B cell (primary cell): Measurements from ENCODE around the gene MYO5C. TPM values are rescaled to one million over a fixed set of nuclear protein-coding genes. Genes with fewer than 3 reads are reported as not detected.

Experiments used
- ATAC-seq: fragments of 200-7000 bp; cut with Tn5 transposase; one replicate; pipeline ENCODE4 v1.10.0; 2021; ENCODE audit warnings: low read depth, mild to moderate bottlenecking, moderate number of reproducible peaks, moderate library complexity
- CTCF ChIA-PET: fragments of 350-600 bp; sonication (Branson Sonifier 250); formaldehyde crosslinking; loops from one replicate; lab custom pipeline; 2021; ENCODE audit warnings: antibody characterized with exemption, inconsistent platforms; lab: Charles Lee
- POLR2A ChIA-PET: fragments of 350-600 bp; sonication (Branson Sonifier 250); formaldehyde crosslinking; loops from one replicate; lab custom pipeline; 2021; ENCODE audit warnings: antibody characterized with exemption; lab: Charles Lee
- DNase-seq: peaks from one replicate; pipeline ENCODE4 v3.0.0; 2013
- H2AFZ ChIP-seq: 2 replicates; pipeline ENCODE4 v1.6.1; 2012; ENCODE audit warnings: mild to moderate bottlenecking, low read depth, low read length; ENCODE audit not compliant: insufficient read depth, poor library complexity, severe bottlenecking
- H3K27ac ChIP-seq, 2 donors: 1 replicate in 1 of 2; 2 replicates in 1 of 2; pipeline ENCODE4 v1.5.1; 2012 to 2013; ENCODE audit warnings: low read length in 2 of 2, mild to moderate bottlenecking in 2 of 2, moderate library complexity in 1 of 2
- H3K27me3 ChIP-seq, 4 experiments: fragments of 200-600 bp in 1 of 4; sonication (generic) in 1 of 4; replicated peaks in 1 of 4; 1 replicate in 2 of 4; 2 replicates in 2 of 4; pipeline versions ENCODE4 v1.6.1 to v1.7.0; 2013 to 2016; ENCODE audit warnings: low read length in 3 of 4, mild to moderate bottlenecking in 2 of 4, mixed read lengths in 1 of 4, moderate library complexity in 1 of 4; ENCODE audit not compliant: insufficient read depth in 4 of 4, control insufficient read depth in 3 of 4; ENCODE audit errors: control extremely low read depth in 1 of 4
- H3K36me3 ChIP-seq, 2 experiments: replicated peaks in 1 of 2; 1 replicate in 1 of 2; 2 replicates in 1 of 2; pipeline versions ENCODE4 v1.6.1 to v1.7.1; 2013; ENCODE audit warnings: low read length in 1 of 2; ENCODE audit not compliant: insufficient read depth in 2 of 2, control insufficient read depth in 1 of 2; ENCODE audit errors: control extremely low read depth in 1 of 2, extremely low read depth in 1 of 2
- H3K4me1 ChIP-seq, 2 donors: fragments of 200-600 bp in 1 of 2; sonication (generic) in 1 of 2; 1 replicate in 1 of 2; 2 replicates in 1 of 2; pipeline versions ENCODE4 v1.5.1 to v1.6.1; 2013 to 2017; ENCODE audit warnings: low read length in 2 of 2; ENCODE audit not compliant: control insufficient read depth in 2 of 2, insufficient read depth in 2 of 2
- H3K4me2 ChIP-seq: replicated peaks from 2 replicates; pipeline ENCODE3; 2012; ENCODE audit warnings: mild to moderate bottlenecking, low read depth, low read length; ENCODE audit not compliant: poor library complexity, severe bottlenecking
- H3K4me3 ChIP-seq, 5 experiments: fragments of 200-600 bp in 1 of 5; sonication (generic) in 1 of 5; 1 replicate in 3 of 5; 2 replicates in 2 of 5; pipeline versions ENCODE4 v1.5.1 to v1.7.0; 2011 to 2016; ENCODE audit warnings: low read length in 4 of 5, mild to moderate bottlenecking in 4 of 5, low read depth in 2 of 5, control low read depth in 1 of 5, moderate library complexity in 1 of 5; ENCODE audit not compliant: insufficient read depth in 1 of 5; ENCODE audit errors: control extremely low read depth in 1 of 5, extremely low read depth in 1 of 5
- H3K79me2 ChIP-seq: fragments of 200-600 bp; sonication (generic); one replicate; pipeline ENCODE4 v1.6.0; 2016; ENCODE audit warnings: low read length; ENCODE audit not compliant: control insufficient read depth, insufficient read depth
- H3K9ac ChIP-seq: fragments of 200-600 bp; sonication (generic); 2 replicates; pipeline ENCODE4 v1.6.1; 2017; ENCODE audit warnings: mild to moderate bottlenecking, low read length, moderate library complexity
- H3K9me3 ChIP-seq, 3 donors: one replicate each; pipeline versions ENCODE4 v1.6.1 to v1.7.1; 2013; ENCODE audit warnings: low read length in 2 of 3; ENCODE audit not compliant: control insufficient read depth in 2 of 3, insufficient read depth in 1 of 3; ENCODE audit errors: control extremely low read depth in 1 of 3
- H4K20me1 ChIP-seq: 2 replicates; pipeline ENCODE4 v1.6.0; 2012; ENCODE audit warnings: mild to moderate bottlenecking, low read length; ENCODE audit not compliant: insufficient read depth, control insufficient read depth, poor library complexity, severe bottlenecking
- H3K27ac Mint-ChIP-seq: one replicate; pipeline ENCODE4 v1.8.0; 2021; ENCODE audit warnings: mixed read lengths
- H3K27me3 Mint-ChIP-seq: one replicate; pipeline ENCODE4 v1.8.0; 2021; ENCODE audit warnings: mixed read lengths
- H3K4me1 Mint-ChIP-seq: one replicate; pipeline ENCODE4 v1.8.0; 2021; ENCODE audit warnings: mixed read lengths
- H3K4me3 Mint-ChIP-seq: one replicate; pipeline ENCODE4 v1.8.0; 2021; ENCODE audit warnings: mixed read lengths
- H3K9me3 Mint-ChIP-seq: one replicate; pipeline ENCODE4 v1.8.0; 2022; ENCODE audit warnings: mixed read lengths; ENCODE audit not compliant: insufficient read depth
- EZH2 ChIP-seq: IDR thresholded peaks from 2 replicates; pipeline ENCODE4 v1.6.1; 2012; ENCODE audit warnings: borderline replicate concordance, low read depth, mild to moderate bottlenecking, moderate library complexity, low read length; ENCODE audit not compliant: insufficient read depth, poor library complexity, severe bottlenecking
- WGBS: methylation state at CpG from one replicate; pipeline ENCODE4 v1.1.5; 2013; ENCODE audit warnings: missing lambda C conversion rate; ENCODE audit not compliant: insufficient coverage; 5-methylcytosine and 5-hydroxymethylcytosine counted together
- intact Hi-C: fragments of 100-400 bp; cut with micrococcal nuclease; formaldehyde crosslinking; loops from one replicate; pipeline ENCODE4 v1.10.0; 2022
- polyA plus RNA-seq: library from polyadenylated mRNA; depleted of rRNA; stranded (reverse); fragments of >200 nt; gene quantifications from 2 replicates; pipeline ENCODE4 v1.2.3, GENCODE V29; 2012
- total RNA-seq, 2 donors: library from RNA; stranded (reverse); fragments of 120-200 nt in 1 of 2; gene quantifications; 1 replicate in 1 of 2; 2 replicates in 1 of 2; pipeline versions ENCODE4 v1.2.3 to v1.2.4, GENCODE V29; 2013 to 2022
- TF ChIP-seq, protein P1 (sequence below): fragments of 200-600 bp; IDR thresholded peaks from one replicate; pipeline ENCODE4 v1.8.0; 2022; ENCODE audit warnings: antibody characterized with exemption, mild to moderate bottlenecking

Gene MYO5C
- total and polyA plus RNA-seq, 2 donors (not counting 1 experiment from before 2014, with no cell fraction given) = 0.54 to 4.5 TPM

DNA sequence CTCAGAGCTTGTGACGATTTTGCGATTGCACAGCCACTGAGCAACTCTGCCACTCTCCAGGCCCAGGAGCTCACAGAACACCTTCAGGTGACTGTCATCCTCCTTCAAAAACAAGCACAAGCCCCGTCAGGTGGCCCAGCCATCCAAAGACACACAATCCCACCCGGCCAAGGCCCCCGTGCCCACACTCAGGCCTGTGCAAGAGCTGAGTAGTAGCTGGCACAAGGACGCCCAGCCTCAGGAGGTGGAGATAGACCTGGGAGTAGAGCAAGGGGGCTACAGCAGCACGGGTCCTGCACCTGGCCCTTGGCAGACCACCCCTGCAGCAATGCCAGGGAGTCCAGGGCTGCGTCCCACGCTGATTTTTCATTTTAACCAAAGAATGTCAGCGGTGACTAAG, 34.6 kb downstream of the MYO5C start:
- intact Hi-C loops = no loop called here
- CTCF ChIA-PET = interaction anchor here (0.8 to 17.8 kb wide), 12 partner anchors 10 to 474 kb away, joined by 3 to 512 read pairs (median 5); no protein-coding TSS in a partner anchor
- Histone ChIP-seq H4K20me1 (no peaks in the 10 kb centered on the region), H3K27me3 (no peaks in the 10 kb centered on the region), H2AFZ (no peak overlapping the region), H3K4me2 (peak overlapping the region; percentile 72), H3K27ac (peak overlapping the region; percentile 59 to 64), H3K4me3 (no peak overlapping the region), H3K36me3 (no peaks in the 10 kb centered on the region), H3K79me2 (no peaks in the 10 kb centered on the region), H3K4me1 (peaks cover 24 to 34% of the 10 kb centered on the region in 2 donors), H3K9me3 (no peaks in the 10 kb centered on the region), H3K9ac (no peak overlapping the region)
- POLR2A ChIA-PET = interaction anchor here (1.3 to 3.6 kb wide), 5 partner anchors 12 to 150 kb away, joined by 3 to 36 read pairs (median 8); no protein-coding TSS in a partner anchor
- no peak for DNase-seq
- TF ChIP-seq EZH2 = no peak
- TF ChIP-seq, protein P1, sequence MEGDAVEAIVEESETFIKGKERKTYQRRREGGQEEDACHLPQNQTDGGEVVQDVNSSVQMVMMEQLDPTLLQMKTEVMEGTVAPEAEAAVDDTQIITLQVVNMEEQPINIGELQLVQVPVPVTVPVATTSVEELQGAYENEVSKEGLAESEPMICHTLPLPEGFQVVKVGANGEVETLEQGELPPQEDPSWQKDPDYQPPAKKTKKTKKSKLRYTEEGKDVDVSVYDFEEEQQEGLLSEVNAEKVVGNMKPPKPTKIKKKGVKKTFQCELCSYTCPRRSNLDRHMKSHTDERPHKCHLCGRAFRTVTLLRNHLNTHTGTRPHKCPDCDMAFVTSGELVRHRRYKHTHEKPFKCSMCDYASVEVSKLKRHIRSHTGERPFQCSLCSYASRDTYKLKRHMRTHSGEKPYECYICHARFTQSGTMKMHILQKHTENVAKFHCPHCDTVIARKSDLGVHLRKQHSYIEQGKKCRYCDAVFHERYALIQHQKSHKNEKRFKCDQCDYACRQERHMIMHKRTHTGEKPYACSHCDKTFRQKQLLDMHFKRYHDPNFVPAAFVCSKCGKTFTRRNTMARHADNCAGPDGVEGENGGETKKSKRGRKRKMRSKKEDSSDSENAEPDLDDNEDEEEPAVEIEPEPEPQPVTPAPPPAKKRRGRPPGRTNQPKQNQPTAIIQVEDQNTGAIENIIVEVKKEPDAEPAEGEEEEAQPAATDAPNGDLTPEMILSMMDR = no peak
- WGBS = 97% methylated on average over 7 of the region's 10 CpGs
- Mint-ChIP-seq H3K27ac (peak overlapping the region; percentile 82), H3K4me3 (no peak overlapping the region), H3K9me3 (no peaks in the 10 kb centered on the region), H3K27me3 (no peaks in the 10 kb centered on the region), H3K4me1 (peaks cover 37% of the 10 kb centered on the region)
- ATAC-seq = no peak

GRCh38 chr15:52259503-52259902, 36.1 kb downstream of the MYO5C start:
- H3K27me3 ChIP-seq = no peaks in the 10 kb centered on the region
- TF ChIP-seq, protein P1 = no peak
- no peak for TF ChIP-seq EZH2
- ATAC-seq = no peak
- H3K4me1 Mint-ChIP-seq = peaks cover 52% of the 10 kb centered on the region
- H3K9me3 Mint-ChIP-seq = no peaks in the 10 kb centered on the region
- no peaks in the 10 kb centered on the region for H3K36me3 ChIP-seq
- no peaks in the 10 kb centered on the region for H3K79me2 ChIP-seq
- H3K4me2 ChIP-seq = no peak overlapping the region
- peaks cover 32 to 43% of the 10 kb centered on the region in 2 donors for H3K4me1 ChIP-seq
- CTCF ChIA-PET = interaction anchor here (0.7 to 17.8 kb wide), 10 partner anchors 10 to 475 kb away, joined by 3 to 512 read pairs (median 4); no protein-coding TSS in a partner anchor
- POLR2A ChIA-PET = interaction anchor here (0.5 to 3.6 kb wide), 2 partner anchors 18 to 25 kb away, joined by 6 to 36 read pairs; no protein-coding TSS in a partner anchor
- no peak for DNase-seq
- no peak overlapping the region for H3K4me3 Mint-ChIP-seq
- no peaks in the 10 kb centered on the region for H3K9me3 ChIP-seq
- no peak overlapping the region for H3K27ac Mint-ChIP-seq
- H3K27me3 Mint-ChIP-seq = no peaks in the 10 kb centered on the region
- H3K27ac ChIP-seq = no peak overlapping the region
- H3K9ac ChIP-seq = no peak overlapping the region
- intact Hi-C loops = loop anchor here (5.0 to 10.0 kb wide), 2 partner anchors 308 to 345 kb away; partner anchors contain the start of gene ARPP19
- H2AFZ ChIP-seq = no peak overlapping the region
- no peaks in the 10 kb centered on the region for H4K20me1 ChIP-seq
- H3K4me3 ChIP-seq = no peak overlapping the region
- WGBS = no CpG with 5 or more reads among the region's 4 CpGs
